C4-2B (cell line): ENCODE measurements around the gene TRPC4AP.
"Not testable (repeated sequence)": the region's sequence is repeated elsewhere in the genome, so short reads cannot be mapped to it uniquely, and the experiment has no call there.

Source experiments
- H3K27ac ChIP-seq: fragments of 450-650 bp; 2 replicates; pipeline ENCODE4 v1.5.1; 2017
- CTCF ChIP-seq: fragments of 450-650 bp; conservative IDR thresholded peaks from 2 replicates; pipeline ENCODE4 v1.5.1; 2017; ENCODE audit warnings: mild to moderate bottlenecking
- ZFX ChIP-seq: fragments of 450-650 bp; IDR thresholded peaks from 2 replicates; pipeline ENCODE4 v1.6.1; 2017

TRPC4AP gene

GRCh38 chr20:35085477-35086225 is 7.0 kb downstream of the TRPC4AP start:
- peak overlapping the region; percentile 26; the same call in 1 of the 2 replicates for H3K27ac ChIP-seq
- TF ChIP-seq ZFX (no peak), CTCF (no peak)

GRCh38 chr20:35084998-35085397 is 7.6 kb downstream of the TRPC4AP start:
- TF ChIP-seq ZFX (no peak), CTCF (no peak)
- peak overlapping the region; percentile 26; the same call in 1 of the 2 replicates for H3K27ac ChIP-seq

- not testable (repeated sequence) for H3K27ac ChIP-seq
Observed at GRCh38 chr20:35080348-35080642, 12.3 kb downstream of the TRPC4AP start.

GRCh38 chr20:35079472-35080347 is 12.9 kb downstream of the TRPC4AP start:
- no peak overlapping the region for H3K27ac ChIP-seq
- TF ChIP-seq ZFX (no peak), CTCF (no peak)

GRCh38 chr20:35077872-35078271 is 14.7 kb downstream of the TRPC4AP start:
- TF ChIP-seq ZFX (no peak), CTCF (no peak)
- no peak overlapping the region for H3K27ac ChIP-seq

- TF ChIP-seq ZFX (no peak), CTCF (no peak)
Observed at GRCh38 chr20:35077341-35077740, 15.3 kb downstream of the TRPC4AP start.

GRCh38 chr20:35071436-35072153 is 21.0 kb downstream of the TRPC4AP start:
- H3K27ac ChIP-seq, result not testable (repeated sequence)

More at GRCh38 chr20:35077341-35077740, 15.3 kb downstream of the TRPC4AP start:
- no peak overlapping the region for H3K27ac ChIP-seq

- no peak overlapping the region for H3K27ac ChIP-seq
- TF ChIP-seq CTCF (no peak), ZFX (no peak)
Observed at GRCh38 chr20:35066194-35066593, 26.4 kb downstream of the TRPC4AP start.
